NCI-H524 treated with DMSO at 0.1 percent for 48 hours (cell line): Measurements from ENCODE around the gene NRP2.

ENCODE experiments used
- DNase-seq: peaks from one replicate; lab custom pipeline; 2025; lab: John Stamatoyannopoulos, UW

NRP2 gene

GRCh38 chr2:205808486-205809121, 126.3 kb downstream of the NRP2 start:
- no peak for DNase-seq

- DNase-seq = no peak
Observed at GRCh38 chr2:205811387-205811786, 129.1 kb downstream of the NRP2 start.

GRCh38 chr2:205814039-205814364, 131.7 kb downstream of the NRP2 start:
- DNase-seq = no peak

- no peak for DNase-seq
Observed at GRCh38 chr2:205815673-205816072, 133.4 kb downstream of the NRP2 start.

GRCh38 chr2:205816268-205816667, 134.0 kb downstream of the NRP2 start:
- no peak for DNase-seq

GRCh38 chr2:205822579-205822978, 140.3 kb downstream of the NRP2 start:
- DNase-seq = no peak

- DNase-seq = no peak
Observed at GRCh38 chr2:205827809-205828365, 145.6 kb downstream of the NRP2 start.

GRCh38 chr2:205833864-205834263, 151.6 kb downstream of the NRP2 start:
- no peak for DNase-seq

GRCh38 chr2:205834796-205835195, 152.5 kb downstream of the NRP2 start:
- no peak for DNase-seq

- DNase-seq = no peak
Observed at GRCh38 chr2:205835251-205835791, 153.0 kb downstream of the NRP2 start.

- no peak for DNase-seq
Observed at GRCh38 chr2:205835923-205836322, 153.6 kb downstream of the NRP2 start.

- peak; percentile 35 for DNase-seq
Observed at GRCh38 chr2:205836477-205837221, 154.3 kb downstream of the NRP2 start.

- no peak for DNase-seq
Observed at GRCh38 chr2:205837663-205838062, 155.4 kb downstream of the NRP2 start.

GRCh38 chr2:205845446-205845845, 163.1 kb downstream of the NRP2 start:
- DNase-seq = no peak
